HuH-7.5 (cell line): Measurements from ENCODE around the gene ATAD1.
"Not testable (repeated sequence)": the region's sequence is repeated elsewhere in the genome, so short reads cannot be mapped to it uniquely, and the experiment has no call there.

Source experiments
- DNase-seq: peaks from one replicate; pipeline ENCODE4 v3.0.0; 2011; ENCODE audit warnings: low spot score

Gene ATAD1

DNA sequence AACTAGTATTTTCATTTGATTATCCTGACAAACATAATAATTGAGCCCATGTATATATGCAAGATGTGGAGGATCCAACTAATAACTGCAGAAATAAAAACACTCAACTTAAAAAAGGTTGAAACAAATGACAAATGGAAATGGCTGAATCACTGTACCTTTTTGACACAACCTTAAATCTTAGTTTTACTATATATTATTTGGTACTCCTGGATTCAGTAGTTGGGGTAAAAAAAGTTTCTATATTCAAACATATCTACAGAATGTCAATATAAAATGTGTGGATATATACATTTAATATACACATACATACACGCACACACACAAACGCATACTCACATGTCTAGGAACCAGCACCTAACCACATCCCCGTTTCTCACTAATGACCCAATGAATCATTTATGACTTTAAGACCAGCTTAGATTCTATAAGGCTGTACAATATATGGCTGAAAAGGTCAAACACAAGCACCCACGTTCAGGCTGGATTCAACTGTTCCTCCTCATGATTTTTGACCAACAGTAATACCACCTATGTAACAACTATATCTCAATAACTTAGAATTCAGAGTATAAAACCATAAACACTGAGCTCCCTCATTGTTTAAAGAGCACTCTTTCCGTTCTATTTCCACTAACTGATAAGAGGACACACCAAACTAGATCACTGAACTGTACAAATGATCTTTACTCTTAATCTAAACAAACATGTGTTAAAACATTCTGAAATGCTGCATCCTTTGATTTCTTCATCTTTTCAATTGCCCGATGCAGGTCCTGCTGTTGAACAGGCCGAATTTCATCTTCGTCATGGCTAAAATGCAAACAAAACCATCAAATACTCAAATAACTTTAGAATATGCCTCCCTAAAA lies 63.8 kb downstream of the ATAD1 start:
- DNase-seq: no peak

DNA sequence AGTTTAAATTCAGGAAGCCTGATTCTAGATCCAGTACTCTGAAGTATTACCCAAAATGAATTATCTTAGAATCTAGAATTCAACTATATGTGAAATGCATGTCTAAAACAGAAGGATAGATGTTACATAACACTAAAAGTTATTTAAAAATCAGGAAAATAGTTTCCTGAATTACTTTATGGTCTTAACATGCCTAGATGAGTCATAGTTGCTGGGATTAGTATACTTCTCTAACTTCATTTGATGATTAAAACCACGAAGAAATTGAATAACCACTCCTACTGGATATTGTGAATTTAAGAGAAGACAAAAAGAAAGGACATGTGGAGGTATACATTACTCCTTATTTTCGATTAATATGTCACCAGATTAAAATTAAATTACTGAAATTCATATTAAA lies 65.5 kb downstream of the ATAD1 start:
- DNase-seq: no peak

GRCh38 chr10:87751274-87751673 lies 66.8 kb downstream of the ATAD1 start:
- DNase-seq: no peak

GRCh38 chr10:87750817-87751216 lies 67.2 kb downstream of the ATAD1 start:
- DNase-seq: no peak

- no peak for DNase-seq
These were observed 67.9 kb downstream of the ATAD1 start for GRCh38 chr10:87750001-87750671.

GRCh38 chr10:87748244-87748643 lies 69.8 kb downstream of the ATAD1 start:
- not testable (repeated sequence) for DNase-seq

- no peak for DNase-seq
These were observed 71.1 kb downstream of the ATAD1 start for GRCh38 chr10:87746911-87747310.

DNA sequence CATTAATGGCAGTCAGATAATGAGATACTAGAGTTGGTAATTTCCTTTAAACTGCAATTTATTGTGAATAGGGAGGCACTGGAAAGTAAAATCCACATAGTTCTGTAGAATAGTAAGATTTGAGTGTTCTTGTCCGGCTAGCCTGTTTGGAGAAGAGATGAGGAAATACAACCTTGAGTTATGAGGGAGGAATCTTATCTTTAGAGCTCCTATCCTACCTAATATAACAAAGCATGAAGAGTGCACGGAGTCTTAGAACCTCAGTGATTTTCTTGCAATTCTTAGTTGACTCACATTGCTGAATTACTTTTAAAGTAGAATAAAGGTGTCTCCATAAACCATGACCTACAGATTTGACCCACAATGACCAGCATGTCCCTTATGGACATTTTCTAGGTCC lies 73.4 kb downstream of the ATAD1 start:
- no peak for DNase-seq

DNA sequence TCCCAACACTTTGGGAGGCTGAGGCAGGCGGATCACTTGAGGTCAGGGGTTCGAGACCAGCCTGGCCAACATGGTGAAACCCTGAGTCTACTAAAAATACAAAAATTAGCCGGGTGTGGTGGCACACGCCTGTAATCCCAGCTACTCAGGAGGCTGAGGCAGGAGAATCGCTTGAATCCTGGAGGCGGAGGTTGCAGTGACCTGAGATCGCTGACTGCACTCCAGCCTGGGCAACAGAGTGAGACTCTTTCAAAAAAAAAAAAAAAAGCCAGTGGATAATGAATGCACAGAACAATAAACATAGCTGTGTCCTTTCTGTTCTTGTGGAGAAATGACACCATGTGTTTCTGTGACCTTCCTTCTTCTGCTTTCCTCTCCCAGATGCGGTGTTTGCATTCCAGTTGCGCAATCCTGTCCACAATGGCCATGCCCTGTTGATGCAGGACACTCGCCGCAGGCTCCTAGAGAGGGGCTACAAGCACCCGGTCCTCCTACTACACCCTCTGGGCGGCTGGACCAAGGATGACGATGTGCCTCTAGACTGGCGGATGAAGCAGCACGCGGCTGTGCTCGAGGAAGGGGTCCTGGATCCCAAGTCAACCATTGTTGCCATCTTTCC lies 74.9 kb downstream of the ATAD1 start:
- DNase-seq: not testable (repeated sequence)

DNA sequence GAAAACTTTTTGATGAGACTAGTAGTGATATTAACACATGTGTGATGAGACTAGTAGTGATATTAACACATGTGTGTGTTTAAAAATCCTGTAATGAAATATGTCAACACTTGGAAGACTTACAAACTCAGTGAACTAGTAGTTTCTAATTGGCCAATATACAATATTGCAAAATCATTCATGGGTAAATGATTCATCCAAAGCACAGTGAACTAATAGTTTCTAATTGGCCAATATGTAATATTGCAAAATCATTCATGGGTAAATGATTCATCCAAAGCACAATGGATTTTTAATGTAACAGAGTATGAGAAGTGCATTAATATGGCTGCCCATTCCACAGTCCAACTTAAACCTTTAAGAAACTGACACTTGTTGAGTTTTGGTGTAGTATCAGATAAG lies 77.8 kb downstream of the ATAD1 start:
- DNase-seq: no peak

- no peak for DNase-seq
These were observed 78.3 kb downstream of the ATAD1 start for GRCh38 chr10:87739703-87740102.

DNA sequence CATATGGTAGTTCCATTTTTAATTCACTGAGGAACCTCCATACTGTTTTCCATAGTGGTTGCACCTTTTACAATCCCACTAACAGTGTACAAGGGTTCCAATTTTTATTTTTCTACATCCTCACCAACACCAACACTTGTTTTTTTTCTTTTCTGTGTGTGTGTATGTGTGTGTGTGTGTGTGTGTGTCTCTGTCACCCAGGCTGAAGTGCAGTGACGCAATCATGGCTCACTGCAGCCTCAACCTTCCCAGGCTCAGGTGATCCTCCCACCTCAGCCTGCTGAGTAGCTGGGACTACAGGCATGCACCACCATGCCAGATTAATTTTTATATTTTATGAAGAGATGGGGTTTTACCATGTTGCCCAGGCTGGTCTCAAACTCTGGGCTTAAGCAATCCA lies 79.8 kb downstream of the ATAD1 start:
- DNase-seq: not testable (repeated sequence)

DNA sequence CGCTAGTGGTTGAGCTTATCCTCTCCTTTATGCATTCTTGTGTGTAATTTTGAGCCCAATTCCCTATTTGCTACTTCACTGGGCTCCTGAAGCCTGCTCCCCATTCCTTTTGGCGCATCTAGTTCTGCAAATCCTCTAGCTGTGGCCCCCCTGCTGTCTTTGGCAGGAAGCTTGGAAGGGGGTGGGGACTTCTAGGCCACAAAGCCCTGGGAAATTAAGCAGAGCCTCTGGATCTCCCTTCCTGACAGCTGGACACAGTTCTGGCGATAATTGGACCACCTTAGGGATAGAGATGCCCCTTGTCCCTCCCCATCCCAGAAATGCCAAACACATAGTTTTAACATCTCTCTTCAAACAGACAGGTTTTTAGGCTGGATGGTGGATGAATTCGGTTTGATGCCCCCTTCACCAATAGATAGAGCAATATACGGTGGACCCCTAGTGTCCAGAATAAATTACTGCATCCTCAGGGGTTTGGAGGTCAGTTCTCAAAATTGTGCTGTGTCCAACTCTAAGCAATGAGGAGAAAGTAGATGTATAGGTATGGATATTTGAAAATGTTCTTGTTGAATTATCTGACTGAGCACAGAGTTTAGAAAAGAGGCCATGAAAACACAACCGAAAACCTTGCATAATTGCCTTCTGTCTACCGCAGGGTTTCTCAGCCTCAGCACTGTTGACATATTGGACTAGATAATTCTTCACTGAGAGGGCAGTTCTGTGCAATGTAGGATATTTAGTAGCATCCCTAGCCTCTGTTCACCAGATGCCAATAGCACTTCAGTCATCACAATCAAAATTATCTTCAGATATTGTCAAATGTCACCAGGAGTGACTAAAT lies 82.8 kb downstream of the ATAD1 start:
- DNase-seq: no peak

- no peak for DNase-seq
These were observed 84.9 kb downstream of the ATAD1 start for GRCh38 chr10:87733081-87733480.

GRCh38 chr10:87729940-87730339 lies 88.1 kb downstream of the ATAD1 start:
- DNase-seq: no peak

GRCh38 chr10:87724789-87725188 lies 93.2 kb downstream of the ATAD1 start:
- DNase-seq: no peak

- no peak for DNase-seq
These were observed 94.5 kb downstream of the ATAD1 start for GRCh38 chr10:87723500-87723899.

- no peak for DNase-seq
These were observed 95.3 kb downstream of the ATAD1 start for GRCh38 chr10:87722716-87723115.

DNA sequence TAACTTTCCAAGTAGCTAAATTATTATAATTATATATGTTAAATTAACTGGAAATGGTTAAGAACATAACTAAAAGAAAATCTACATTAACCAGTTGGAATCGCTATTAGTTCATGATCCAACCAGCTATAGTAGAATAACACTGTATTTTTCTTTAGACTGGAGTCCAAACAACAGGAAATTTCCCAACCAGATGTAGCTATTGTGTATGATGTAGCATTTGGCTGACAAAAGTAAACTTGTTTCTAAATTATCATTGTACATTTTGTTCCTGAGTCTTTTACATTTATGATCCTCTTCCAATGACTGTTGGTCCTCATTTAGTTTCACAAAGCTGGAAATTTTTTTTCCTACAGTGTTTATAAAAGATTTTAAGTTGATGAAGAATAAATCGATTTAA lies 96.2 kb downstream of the ATAD1 start:
- DNase-seq: no peak

GRCh38 chr10:87720665-87721064 lies 97.4 kb downstream of the ATAD1 start:
- DNase-seq: no peak

DNA sequence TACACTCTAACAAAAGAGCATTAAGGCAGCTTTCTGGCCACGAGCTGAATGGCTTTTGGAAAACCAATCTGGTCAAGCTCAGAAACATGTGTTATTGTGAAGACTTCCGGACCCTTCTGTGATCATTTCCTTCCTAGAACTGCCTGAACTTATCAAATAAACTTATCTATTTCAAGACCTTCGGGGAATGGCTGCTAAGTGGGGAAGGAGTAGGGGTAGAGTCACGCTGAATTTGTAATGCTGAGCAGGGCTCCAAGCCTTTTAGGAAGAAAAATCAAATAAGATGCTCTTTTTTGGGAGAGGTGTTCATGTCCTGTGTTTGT lies 101.7 kb downstream of the ATAD1 start:
- no peak for DNase-seq
